Neural crest cell (in vitro differentiated cells): ENCODE measurements around the gene TRPM2. TPM values are rescaled to one million over a fixed set of nuclear protein-coding genes. Genes with fewer than 3 reads are reported as not detected.

Experiments
- DNase-seq: peaks from one replicate; pipeline ENCODE4 v3.0.0; 2021; ENCODE audit warnings: low read depth, mixed read lengths, low spot score
- H3K27ac Mint-ChIP-seq: one replicate; pipeline ENCODE4 v1.8.0; 2021; ENCODE audit warnings: mild to moderate bottlenecking, mixed read lengths; ENCODE audit not compliant: unreplicated experiment
- H3K27me3 Mint-ChIP-seq: 2 replicates; pipeline ENCODE4 v1.8.0; 2021; ENCODE audit warnings: low read depth, mild to moderate bottlenecking, mixed read lengths
- H3K36me3 Mint-ChIP-seq: 2 replicates; pipeline ENCODE4 v1.8.0; 2021; ENCODE audit warnings: low read depth, mild to moderate bottlenecking, mixed read lengths
- H3K4me1 Mint-ChIP-seq: 2 replicates; pipeline ENCODE4 v1.8.0; 2021; ENCODE audit warnings: mixed read lengths
- H3K4me3 Mint-ChIP-seq: one replicate; pipeline ENCODE4 v1.8.0; 2021; ENCODE audit warnings: mild to moderate bottlenecking, mixed read lengths
- H3K9me3 Mint-ChIP-seq: 2 replicates; pipeline ENCODE4 v1.8.0; 2021; ENCODE audit warnings: mixed read lengths
- total RNA-seq: library from RNA; stranded (reverse); gene quantifications from 2 replicates; pipeline ENCODE4 v1.2.1, GENCODE V29; 2021
- TF ChIP-seq, protein P1 (sequence below): fragments of 200-600 bp; sonication (generic); conservative IDR thresholded peaks from 2 replicates; pipeline ENCODE4 v1.5.0; 2021; ENCODE audit warnings: antibody characterized with exemption, mild to moderate bottlenecking

The TRPM2 gene
- total RNA-seq, 1 donor from 2014 or later = not detected

DNA sequence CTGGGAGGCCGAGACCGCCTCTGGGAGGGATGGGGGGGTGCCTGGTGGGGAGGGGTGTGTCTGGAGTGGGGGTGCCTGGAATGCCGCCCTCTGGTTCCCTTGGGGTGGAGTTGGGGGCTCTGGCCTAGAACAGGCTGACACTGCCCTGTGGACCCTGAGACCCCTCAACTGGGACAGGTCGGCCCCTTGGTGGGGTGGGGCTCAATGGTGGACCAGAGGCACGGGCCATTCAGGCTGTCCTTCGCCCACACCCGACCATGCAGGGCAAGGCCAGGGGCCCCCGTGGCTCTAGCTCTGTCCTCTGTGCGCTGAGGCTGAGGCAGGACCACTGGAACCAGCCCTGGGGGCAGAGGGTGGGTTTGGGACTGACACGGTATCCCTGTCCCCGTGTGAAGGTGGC is 38.9 kb upstream of the TRPM2 start:
- peaks cover 5% of the 10 kb centered on the region for H3K36me3 Mint-ChIP-seq
- no peaks in the 10 kb centered on the region for H3K4me1 Mint-ChIP-seq
- no peaks in the 10 kb centered on the region for H3K9me3 Mint-ChIP-seq
- H3K4me3 Mint-ChIP-seq = no peak overlapping the region
- DNase-seq = no peak
- no peaks in the 10 kb centered on the region for H3K27me3 Mint-ChIP-seq
- H3K27ac Mint-ChIP-seq = no peak overlapping the region
- TF ChIP-seq, protein P1, sequence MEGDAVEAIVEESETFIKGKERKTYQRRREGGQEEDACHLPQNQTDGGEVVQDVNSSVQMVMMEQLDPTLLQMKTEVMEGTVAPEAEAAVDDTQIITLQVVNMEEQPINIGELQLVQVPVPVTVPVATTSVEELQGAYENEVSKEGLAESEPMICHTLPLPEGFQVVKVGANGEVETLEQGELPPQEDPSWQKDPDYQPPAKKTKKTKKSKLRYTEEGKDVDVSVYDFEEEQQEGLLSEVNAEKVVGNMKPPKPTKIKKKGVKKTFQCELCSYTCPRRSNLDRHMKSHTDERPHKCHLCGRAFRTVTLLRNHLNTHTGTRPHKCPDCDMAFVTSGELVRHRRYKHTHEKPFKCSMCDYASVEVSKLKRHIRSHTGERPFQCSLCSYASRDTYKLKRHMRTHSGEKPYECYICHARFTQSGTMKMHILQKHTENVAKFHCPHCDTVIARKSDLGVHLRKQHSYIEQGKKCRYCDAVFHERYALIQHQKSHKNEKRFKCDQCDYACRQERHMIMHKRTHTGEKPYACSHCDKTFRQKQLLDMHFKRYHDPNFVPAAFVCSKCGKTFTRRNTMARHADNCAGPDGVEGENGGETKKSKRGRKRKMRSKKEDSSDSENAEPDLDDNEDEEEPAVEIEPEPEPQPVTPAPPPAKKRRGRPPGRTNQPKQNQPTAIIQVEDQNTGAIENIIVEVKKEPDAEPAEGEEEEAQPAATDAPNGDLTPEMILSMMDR = no peak

DNA sequence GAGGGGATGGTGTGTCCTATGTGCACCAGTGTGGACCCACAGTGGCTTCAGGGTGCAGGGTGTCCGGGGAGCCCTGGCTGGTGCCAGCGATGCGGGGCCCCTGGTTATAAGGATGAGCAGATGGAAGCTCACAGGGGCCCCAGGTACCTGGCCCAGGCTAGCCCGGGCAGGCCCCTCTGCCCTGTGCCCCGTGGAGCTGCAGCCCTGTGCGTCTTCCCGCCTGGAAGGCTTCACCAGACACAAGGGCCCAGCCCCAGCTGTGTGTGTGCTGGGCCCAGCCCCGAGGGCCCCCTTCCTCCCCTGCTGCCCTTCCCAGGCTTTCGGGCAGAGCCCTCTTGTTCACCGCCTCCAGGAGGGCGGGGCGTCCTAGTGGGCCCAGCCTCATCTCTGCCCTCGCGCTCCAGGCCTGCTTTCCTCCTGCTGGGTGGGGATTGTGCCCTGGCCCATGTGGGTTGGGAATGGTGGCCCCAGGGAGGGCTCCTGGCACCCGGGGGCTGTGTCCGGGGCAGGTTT is 37.7 kb upstream of the TRPM2 start:
- H3K9me3 Mint-ChIP-seq = no peaks in the 10 kb centered on the region
- H3K4me1 Mint-ChIP-seq = no peaks in the 10 kb centered on the region
- H3K36me3 Mint-ChIP-seq = peaks cover 5% of the 10 kb centered on the region
- no peak for DNase-seq
- H3K27me3 Mint-ChIP-seq = no peaks in the 10 kb centered on the region
- no peak overlapping the region for H3K4me3 Mint-ChIP-seq
- H3K27ac Mint-ChIP-seq = no peak overlapping the region
- TF ChIP-seq, protein P1 = no peak

DNA sequence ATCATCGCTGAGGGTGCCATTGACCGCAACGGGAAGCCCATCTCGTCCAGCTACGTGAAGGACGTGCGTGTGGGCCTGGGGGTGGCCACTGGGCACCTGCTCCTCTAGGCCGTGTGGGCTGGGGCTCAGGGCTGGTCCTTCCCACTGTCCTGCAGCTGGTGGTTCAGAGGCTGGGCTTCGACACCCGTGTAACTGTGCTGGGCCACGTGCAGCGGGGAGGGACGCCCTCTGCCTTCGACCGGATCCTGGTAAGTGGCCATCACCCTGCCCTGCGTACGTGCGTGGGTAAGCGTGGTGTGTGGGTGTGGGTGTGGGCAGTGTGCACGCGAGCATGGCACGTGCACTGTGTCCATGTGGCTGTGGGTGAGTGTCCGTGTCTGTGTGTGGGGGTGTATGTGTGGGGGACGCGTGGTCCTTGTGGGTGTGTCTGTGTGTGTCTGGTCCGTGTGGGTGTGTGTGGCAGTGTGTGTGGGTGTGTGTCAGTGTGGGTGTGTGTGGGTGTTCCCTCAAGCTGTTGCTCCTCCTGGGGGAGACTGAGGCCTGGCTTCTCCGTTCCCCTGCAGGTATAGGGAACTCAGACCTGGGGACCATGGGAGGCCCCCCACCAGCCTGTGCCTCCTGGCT is 37.0 kb upstream of the TRPM2 start:
- H3K27ac Mint-ChIP-seq = no peak overlapping the region
- H3K9me3 Mint-ChIP-seq = no peaks in the 10 kb centered on the region
- H3K36me3 Mint-ChIP-seq = no peaks in the 10 kb centered on the region
- H3K4me3 Mint-ChIP-seq = no peak overlapping the region
- H3K4me1 Mint-ChIP-seq = no peaks in the 10 kb centered on the region
- TF ChIP-seq, protein P1 = no peak
- no peaks in the 10 kb centered on the region for H3K27me3 Mint-ChIP-seq
- no peak for DNase-seq

DNA sequence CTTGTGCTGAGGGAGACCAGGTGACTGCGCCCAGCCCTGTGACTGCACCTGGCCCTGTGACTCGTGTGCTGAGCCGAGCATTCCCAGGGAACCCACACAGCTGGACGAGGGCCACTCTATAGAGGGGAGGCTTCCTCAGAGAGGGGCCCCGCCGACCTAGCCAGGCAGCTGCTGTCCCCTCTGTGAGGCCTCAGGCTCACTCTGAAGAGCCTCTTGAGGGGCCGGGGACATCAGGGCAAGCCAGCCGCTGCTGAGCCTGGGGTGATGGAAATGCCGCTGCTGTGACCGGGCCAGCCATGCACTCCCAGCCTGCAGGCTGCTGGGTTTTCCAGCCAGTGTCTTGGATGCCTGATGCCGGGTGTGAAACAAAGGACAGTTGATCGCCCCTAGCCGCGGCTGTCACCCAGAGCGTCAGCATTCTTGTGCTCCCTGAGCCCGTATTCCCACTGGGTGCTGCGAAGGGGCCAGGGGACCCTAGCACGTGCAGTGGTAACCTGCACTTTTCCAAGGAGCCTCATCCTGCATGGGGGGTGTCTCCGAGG is 36.1 kb upstream of the TRPM2 start:
- TF ChIP-seq, protein P1 = no peak
- Mint-ChIP-seq H3K36me3 (no peaks in the 10 kb centered on the region), H3K27me3 (no peaks in the 10 kb centered on the region), H3K4me1 (no peaks in the 10 kb centered on the region), H3K4me3 (no peak overlapping the region), H3K27ac (no peak overlapping the region), H3K9me3 (no peaks in the 10 kb centered on the region)
- DNase-seq = no peak

DNA sequence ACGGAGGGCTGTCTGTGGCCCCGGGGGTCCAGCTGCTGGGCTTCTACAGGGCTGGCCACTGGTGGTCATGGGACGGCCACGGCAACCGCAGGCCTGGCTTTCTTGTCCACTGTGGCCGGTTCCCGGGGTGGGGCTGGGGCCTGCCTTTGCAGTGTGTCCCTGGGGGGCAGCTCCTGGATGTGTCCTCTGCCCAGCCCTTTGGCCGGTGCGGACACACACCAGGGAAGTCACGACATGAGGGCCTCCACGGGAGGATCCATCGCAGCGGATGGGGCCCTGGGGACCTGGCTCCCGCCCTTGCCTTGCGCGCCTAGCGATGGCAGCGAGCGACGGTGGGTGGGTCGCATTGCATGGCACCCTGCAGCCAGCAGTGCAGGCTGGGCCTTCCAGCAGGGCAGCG is 35.5 kb upstream of the TRPM2 start:
- Mint-ChIP-seq H3K4me1 (no peaks in the 10 kb centered on the region), H3K27ac (no peak overlapping the region), H3K27me3 (no peaks in the 10 kb centered on the region), H3K9me3 (no peaks in the 10 kb centered on the region), H3K4me3 (no peak overlapping the region), H3K36me3 (no peaks in the 10 kb centered on the region)
- TF ChIP-seq, protein P1 = no peak
- DNase-seq = no peak
